ENCODE results near the gene KCP. TPM values are rescaled to one million over a fixed set of nuclear protein-coding genes. Genes with fewer than 3 reads are reported as not detected.

KCP gene
- total and polyA plus RNA-seq, 2 of the 13 experiments (the other 11 are each of a cell fraction or from before 2014, with no cell fraction given), result 0.37 to 1.0 TPM

GRCh38 chr7:128862571-128863432 lies 47.7 kb downstream of the KCP start, which contains the start of gene ATP6V1F (continued):
- TF ChIP-seq BCL3 (CRISPR knock-in tag; IDR thresholded peaks at IDR 0.05), result peak; percentile 62
- TF ChIP-seq RORA (CRISPR knock-in tag; IDR thresholded peaks at IDR 0.05), result no peak
- no peak for TF ChIP-seq PRDM15 (CRISPR knock-in tag; IDR thresholded peaks at IDR 0.05)
- TF ChIP-seq ZNF354B (CRISPR knock-in tag; IDR thresholded peaks at IDR 0.05), result no peak
- TF ChIP-seq POLR2G (IDR thresholded peaks at IDR 0.05; ENCODE audit: low read depth, low read length), result peak; percentile 74
- no peak; a peak in 2 of 4 replicates for TF ChIP-seq KLF16 (CRISPR knock-in tag; IDR thresholded peaks at IDR 0.05)
- peak; percentile 40; the same call in 1 of the 2 replicates for TF ChIP-seq ATF3 (CRISPR knock-in tag; IDR thresholded peaks at IDR 0.05)
- TF ChIP-seq SOX5 (CRISPR knock-in tag; IDR thresholded peaks at IDR 0.05; ENCODE audit: borderline replicate concordance), result no peak; the same call in 1 of the 2 replicates
- TF ChIP-seq ZMAT5 (CRISPR knock-in tag; IDR thresholded peaks at IDR 0.05; ENCODE audit: borderline replicate concordance, low read depth), result no peak
- no peak for TF ChIP-seq HNRNPUL1 (IDR thresholded peaks at IDR 0.05; ENCODE audit: low read depth, low read length)
- no peak for TF ChIP-seq HNF1A (IDR thresholded peaks at IDR 0.05; ENCODE audit: low read depth)
- TF ChIP-seq HNF1A (CRISPR knock-in tag; IDR thresholded peaks at IDR 0.05; ENCODE audit: borderline replicate concordance), result peak; percentile 46; the same call in 1 of the 2 replicates
- no peak for TF ChIP-seq NFIC (IDR thresholded peaks at IDR 0.05; ENCODE audit: low read length)
- no peak for TF ChIP-seq ZBTB21 (CRISPR knock-in tag; IDR thresholded peaks at IDR 0.05)
- TF ChIP-seq ZNF24 (IDR thresholded peaks at IDR 0.05), result peak; percentile 99
- TF ChIP-seq ZNF704 (CRISPR knock-in tag; IDR thresholded peaks at IDR 0.05; ENCODE audit: borderline replicate concordance), result 0 out of 2 replicates have a peak, but pooled peaks have one; percentile 53
- TF ChIP-seq NFYB (CRISPR knock-in tag; IDR thresholded peaks at IDR 0.05), result no peak
